ENCODE results near the gene CTXN3.

Gene CTXN3

DNA sequence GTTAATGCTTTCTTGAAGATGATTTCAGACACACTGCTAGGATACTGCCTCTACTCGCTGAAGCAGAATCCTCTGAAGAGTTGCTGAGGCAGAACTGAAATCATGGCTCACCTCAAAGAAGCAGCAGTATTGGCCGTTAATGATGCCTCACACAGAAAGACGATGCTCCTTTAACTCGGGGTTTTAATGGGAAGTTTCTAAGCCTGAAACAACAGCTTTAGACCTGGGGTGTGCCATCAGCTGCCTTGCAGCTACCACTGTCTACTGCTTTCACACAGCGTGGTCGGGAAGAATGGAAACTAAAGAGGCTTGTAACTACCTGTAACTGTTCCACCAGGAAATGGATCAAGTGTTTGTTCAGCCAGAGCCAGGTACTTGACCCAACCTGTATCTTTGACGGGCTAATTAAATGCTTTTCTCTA is at the start of gene CTXN3:
Gene CTXN3, plus strand, starts transcription at position 65 of the 422 bp plus-strand sequence. CDS start 8,440 bp downstream, outside the sequence.
- DNase-seq, result no peak

- no peak for DNase-seq
Measured at GRCh38 chr5:127599320-127599719, 49.6 kb upstream of the CTXN3 start.

- no peak for DNase-seq
Measured at GRCh38 chr5:127599847-127600246, 49.0 kb upstream of the CTXN3 start.

DNA sequence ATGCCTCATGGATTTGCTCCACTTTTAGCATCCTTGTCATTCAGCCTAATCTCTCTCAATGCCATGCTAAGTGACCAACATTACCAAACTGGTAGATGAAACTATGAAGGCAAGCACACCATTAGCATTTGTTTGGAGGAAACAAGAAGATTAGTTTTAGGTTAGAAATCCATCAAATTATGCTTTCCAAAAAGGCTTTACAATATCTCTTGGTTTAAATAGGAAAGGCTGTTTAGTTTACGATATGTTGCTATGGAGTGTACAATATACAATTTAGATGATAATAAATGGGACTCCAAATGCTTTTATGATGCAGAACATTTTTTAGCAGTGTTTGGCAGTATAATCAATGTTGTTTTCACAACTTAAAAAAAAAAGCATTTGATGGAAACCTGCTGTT is 47.8 kb upstream of the CTXN3 start:
- no peak for DNase-seq

GRCh38 chr5:127601601-127602000 is 47.3 kb upstream of the CTXN3 start:
- DNase-seq, result no peak

GRCh38 chr5:127602481-127602880 is 46.4 kb upstream of the CTXN3 start:
- DNase-seq, result no peak

- no peak for DNase-seq
Measured at GRCh38 chr5:127602896-127603844, 45.7 kb upstream of the CTXN3 start.

DNA sequence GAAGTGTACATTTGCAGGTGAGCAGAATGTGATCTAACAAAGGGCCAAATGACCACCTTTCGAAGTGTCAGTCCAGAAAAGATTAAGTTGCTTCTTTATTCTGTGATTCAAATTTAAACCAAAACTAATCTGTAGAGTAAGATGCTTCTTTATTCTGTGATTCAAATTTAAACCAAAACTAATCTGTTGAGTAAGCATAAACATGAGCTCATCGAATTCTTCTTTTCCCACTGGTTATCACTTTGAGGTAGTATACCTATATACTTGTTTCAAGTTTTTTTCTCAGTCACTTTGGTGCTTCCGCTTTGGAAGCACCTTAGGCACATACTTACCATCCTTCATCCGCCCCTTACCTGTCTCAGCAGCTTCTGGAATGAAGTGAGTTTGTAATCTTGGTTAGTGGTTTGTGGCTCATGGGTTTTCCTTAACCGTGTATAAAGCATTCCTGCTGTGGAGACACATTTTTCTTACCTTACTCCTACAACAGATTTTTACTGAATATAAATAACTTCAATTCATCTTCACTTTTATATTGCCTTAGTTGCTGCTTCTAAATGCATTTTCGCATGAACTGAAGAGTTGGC is 40.7 kb upstream of the CTXN3 start:
- DNase-seq, result no peak

GRCh38 chr5:127609011-127609410 is 39.9 kb upstream of the CTXN3 start:
- no peak for DNase-seq

DNA sequence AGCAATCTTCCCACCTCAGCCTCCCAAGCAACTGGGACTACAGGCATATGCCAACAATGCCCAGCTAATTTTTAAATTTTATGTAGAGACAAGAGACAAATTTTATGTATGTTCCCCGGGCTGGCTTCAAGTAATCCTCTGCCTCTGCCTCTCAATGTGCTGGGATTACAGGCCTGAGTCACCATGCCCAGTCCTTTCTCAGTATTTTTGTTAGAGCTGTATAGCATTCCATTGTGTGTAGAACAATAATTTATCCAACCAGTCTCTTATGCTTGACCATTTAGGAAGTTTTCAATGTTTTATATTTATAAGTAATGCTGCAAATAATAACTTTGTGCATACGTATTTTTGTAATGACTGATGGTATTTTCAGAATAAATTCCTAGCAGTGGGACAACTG is 38.9 kb upstream of the CTXN3 start:
- no peak for DNase-seq

DNA sequence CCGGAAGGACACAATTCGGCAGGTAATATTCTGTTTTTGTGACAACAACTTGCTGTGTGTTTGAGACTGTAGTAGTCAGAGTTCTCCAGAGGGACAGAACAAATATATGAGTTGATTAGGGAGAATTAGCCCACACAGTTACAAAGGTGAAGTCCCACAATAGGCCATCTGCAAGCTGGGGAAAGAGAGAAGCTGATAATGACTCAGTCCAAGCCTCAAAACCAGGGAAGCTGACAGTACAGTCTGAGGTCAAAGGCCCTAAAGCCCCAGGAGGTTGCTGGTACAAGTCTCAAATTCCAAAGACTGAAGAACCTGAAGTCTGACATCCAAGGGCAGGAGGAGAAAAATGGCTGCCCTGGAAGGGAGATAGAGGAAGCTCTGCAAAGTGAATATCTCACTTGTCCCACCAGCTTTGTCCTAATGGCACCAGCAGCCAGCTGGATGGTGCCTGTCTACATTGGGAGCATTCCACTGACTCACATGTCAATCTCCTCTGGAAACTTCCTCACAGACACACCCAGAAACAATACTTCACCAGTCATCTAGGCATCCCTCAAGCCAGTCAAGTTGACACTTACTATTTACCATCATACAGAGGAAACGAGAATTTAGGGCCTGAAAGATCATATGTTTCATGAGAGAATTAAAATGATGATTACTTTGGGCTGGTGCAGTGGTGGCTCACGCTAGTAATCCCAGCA is 36.3 kb upstream of the CTXN3 start:
- no peak for DNase-seq

GRCh38 chr5:127615916-127616315 is 33.0 kb upstream of the CTXN3 start:
- DNase-seq, result no peak

- DNase-seq, result no peak
Measured at GRCh38 chr5:127619908-127620479, 28.9 kb upstream of the CTXN3 start.

GRCh38 chr5:127621601-127622325 is 27.1 kb upstream of the CTXN3 start:
- DNase-seq, result no peak

DNA sequence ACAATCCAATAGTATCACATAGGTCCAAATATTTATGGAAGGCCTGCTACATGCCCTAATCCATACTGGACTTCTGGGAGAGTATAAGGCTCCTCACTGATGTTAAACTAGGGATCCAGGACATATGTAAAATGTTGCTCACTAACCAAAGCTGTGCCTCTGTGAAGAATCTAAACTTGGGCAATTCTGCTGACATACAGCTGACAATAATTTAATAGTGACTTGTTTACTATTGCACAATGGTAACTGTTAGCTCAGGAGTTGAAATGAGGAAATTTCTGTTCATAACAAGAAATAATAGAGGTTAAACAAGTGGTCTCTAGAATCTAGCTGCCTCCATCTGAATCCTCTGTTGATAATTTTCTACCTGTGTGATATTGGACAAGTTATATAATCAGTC is 14.9 kb upstream of the CTXN3 start:
- DNase-seq, result no peak

- no peak for DNase-seq
Measured at GRCh38 chr5:127639828-127640227, 9.1 kb upstream of the CTXN3 start.

GRCh38 chr5:127642949-127643348 is 5.9 kb upstream of the CTXN3 start:
- DNase-seq, result no peak

GRCh38 chr5:127643607-127644006 is 5.3 kb upstream of the CTXN3 start:
- no peak for DNase-seq

- no peak for DNase-seq
Measured at GRCh38 chr5:127645300-127645726, 3.6 kb upstream of the CTXN3 start.

- no peak for DNase-seq
Measured at GRCh38 chr5:127647361-127647958, 1.4 kb upstream of the CTXN3 start.

DNA sequence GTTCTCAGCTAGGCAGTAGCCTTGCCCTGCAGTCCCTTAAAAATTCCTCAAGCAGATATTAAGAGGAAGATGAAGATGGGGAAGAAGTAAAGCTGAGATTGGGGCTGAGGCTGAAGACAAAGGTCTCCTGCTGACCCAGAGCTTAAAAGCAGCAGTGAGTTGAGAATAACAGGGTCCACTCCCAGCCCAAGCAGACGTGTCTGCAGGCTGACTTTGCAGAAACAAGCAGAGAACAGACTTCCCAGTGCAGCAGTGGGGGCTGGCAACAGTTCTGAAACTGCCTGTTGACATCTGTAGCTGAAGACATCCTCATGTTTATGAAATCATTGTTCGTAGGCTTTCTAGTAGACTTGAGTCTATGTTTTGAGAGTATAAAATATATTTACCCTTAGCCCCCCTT is 1.1 kb downstream of the CTXN3 start:
- no peak for DNase-seq

DNA sequence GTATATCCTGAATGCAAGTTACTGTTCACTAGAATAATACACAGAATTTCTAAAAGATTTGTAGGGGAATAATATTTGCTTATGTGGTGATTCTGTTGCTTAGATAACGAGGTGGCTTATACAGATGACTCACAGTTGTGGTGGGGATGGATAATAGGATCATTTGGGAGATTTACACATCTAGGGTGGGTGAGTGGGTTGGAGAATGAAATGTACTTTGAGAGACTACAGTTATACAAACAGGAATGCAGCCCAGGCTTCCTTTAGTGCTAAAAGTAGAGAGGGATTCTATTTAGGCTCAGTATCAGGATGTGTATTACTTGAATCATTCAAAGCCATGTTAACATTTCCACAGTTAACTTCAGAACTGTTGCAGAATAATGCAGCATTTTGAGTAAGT is 1.8 kb downstream of the CTXN3 start:
- no peak for DNase-seq
